Tibial nerve (tissue), 3 donors: ENCODE measurements around the gene OSGEP.

Source experiments
- POLR2A ChIP-seq, 2 donors: fragments of 450-650 bp; IDR thresholded peaks; one replicate each; pipeline ENCODE4 v1.6.1; 2017; ENCODE audit warnings: antibody characterized with exemption in 2 of 2, mild to moderate bottlenecking in 2 of 2, moderate library complexity in 2 of 2
- TF ChIP-seq, protein P1 (sequence below), 5 experiments: fragments of 200-600 bp in 3 of 5; fragments of 450-650 bp in 2 of 5; sonication (generic) in 3 of 5; IDR thresholded peaks; one replicate each; pipeline ENCODE4 v1.5.1; 2016 to 2019; ENCODE audit warnings: antibody characterized with exemption in 5 of 5, mild to moderate bottlenecking in 3 of 5, moderate library complexity in 2 of 5

DNA sequence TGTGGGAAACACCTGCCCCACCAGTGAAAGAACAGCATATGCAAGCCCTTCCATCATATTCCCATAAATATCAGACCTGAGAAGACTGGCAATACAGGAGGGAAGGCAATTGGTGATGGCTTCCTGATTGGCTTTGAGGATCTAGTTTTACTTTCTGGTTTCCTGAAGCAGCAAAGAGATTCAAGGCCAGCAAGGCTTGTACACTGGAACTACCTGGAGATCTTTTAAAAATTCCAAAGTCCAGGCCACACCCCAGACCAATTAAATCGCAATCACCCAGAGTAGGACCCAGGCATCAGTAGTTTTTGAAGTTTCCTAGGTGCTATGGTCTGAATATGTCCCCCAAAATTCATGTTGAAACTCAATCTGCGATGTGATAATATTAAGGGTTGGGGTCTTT, 38.4 kb downstream of the OSGEP start:
- TF ChIP-seq, protein P1, sequence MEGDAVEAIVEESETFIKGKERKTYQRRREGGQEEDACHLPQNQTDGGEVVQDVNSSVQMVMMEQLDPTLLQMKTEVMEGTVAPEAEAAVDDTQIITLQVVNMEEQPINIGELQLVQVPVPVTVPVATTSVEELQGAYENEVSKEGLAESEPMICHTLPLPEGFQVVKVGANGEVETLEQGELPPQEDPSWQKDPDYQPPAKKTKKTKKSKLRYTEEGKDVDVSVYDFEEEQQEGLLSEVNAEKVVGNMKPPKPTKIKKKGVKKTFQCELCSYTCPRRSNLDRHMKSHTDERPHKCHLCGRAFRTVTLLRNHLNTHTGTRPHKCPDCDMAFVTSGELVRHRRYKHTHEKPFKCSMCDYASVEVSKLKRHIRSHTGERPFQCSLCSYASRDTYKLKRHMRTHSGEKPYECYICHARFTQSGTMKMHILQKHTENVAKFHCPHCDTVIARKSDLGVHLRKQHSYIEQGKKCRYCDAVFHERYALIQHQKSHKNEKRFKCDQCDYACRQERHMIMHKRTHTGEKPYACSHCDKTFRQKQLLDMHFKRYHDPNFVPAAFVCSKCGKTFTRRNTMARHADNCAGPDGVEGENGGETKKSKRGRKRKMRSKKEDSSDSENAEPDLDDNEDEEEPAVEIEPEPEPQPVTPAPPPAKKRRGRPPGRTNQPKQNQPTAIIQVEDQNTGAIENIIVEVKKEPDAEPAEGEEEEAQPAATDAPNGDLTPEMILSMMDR (IDR thresholded peaks at IDR 0.05), result no peak
- TF ChIP-seq POLR2A (IDR thresholded peaks at IDR 0.05), result no peak
